Measurements from ENCODE around the gene LRRTM4. TPM values are rescaled to one million over a fixed set of nuclear protein-coding genes. Genes with fewer than 3 reads are reported as not detected.
"Not testable (repeated sequence)": the region's sequence is repeated elsewhere in the genome, so short reads cannot be mapped to it uniquely, and the experiment has no call there.

Gene LRRTM4
- total RNA-seq, 2 experiments from 2014 or later, result not detected

DNA sequence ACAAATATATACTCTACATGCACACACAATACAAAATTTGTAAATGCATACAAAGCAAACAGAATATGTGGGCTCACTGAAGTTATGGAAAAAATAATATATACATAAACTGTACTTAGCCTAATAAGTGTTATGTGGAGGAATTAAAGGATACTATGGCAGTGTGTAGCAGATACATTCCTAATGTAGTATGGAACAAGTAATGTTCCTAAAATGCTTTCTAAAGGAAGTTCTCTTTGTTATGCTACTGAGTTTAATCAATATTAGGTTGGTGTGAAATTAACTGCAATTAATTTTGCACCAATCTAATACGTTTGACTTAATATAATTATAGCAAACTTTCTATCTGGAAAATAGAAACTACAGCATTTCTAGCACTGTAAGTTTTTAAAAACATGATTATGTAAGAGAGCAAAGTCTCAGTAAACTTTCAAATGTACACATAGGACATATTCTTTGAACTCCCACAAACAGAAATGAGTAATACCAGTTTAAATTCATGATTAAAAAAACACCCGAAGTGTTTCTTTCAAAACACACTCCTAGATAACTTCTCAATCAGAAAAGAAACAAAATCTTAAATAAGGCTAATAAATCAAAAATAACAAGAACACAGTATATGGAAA, 331.3 kb downstream of the LRRTM4 start:
- DNase-seq, result no peak
- no peak overlapping the region for H3K4me3 Mint-ChIP-seq
- intact Hi-C loops (cut with micrococcal nuclease), result no loop called here
- H3K9me3 Mint-ChIP-seq, result peaks cover 17% of the 10 kb centered on the region
- no peaks in the 10 kb centered on the region for H3K27me3 Mint-ChIP-seq
- no peak overlapping the region for H3K27ac Mint-ChIP-seq
- CTCF ChIA-PET, result no interaction called here
- POLR2A ChIA-PET, result no interaction called here
- no peaks in the 10 kb centered on the region for H3K36me3 Mint-ChIP-seq
- no peaks in the 10 kb centered on the region for H3K4me1 Mint-ChIP-seq (ENCODE audit: low read depth)

DNA sequence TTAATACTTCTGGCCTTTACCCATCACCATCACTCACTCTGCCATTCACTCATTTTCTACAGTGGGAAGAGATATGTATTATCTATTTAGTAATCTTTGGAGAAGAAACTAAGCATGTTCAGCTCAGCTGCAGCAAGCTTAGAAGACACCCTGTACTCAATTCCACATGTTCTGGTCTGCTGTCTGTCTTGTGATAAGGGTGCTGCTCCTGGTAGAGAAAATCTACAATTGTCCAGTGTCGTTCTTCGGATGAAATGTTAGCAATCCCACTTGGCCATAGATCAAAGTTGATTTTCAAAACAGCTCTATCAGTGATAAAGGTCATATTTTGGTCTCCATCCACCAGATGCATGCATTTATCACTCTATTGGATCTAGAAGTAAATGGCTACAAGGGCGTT, 337.1 kb downstream of the LRRTM4 start:
- no peaks in the 10 kb centered on the region for H3K36me3 Mint-ChIP-seq
- H3K27me3 Mint-ChIP-seq, result no peaks in the 10 kb centered on the region
- H3K4me3 Mint-ChIP-seq, result no peak overlapping the region
- no peak overlapping the region for H3K27ac Mint-ChIP-seq
- DNase-seq, result no peak
- ChIA-PET POLR2A (no interaction called here), CTCF (no interaction called here)
- H3K9me3 Mint-ChIP-seq, result peaks cover 44% of the 10 kb centered on the region
- intact Hi-C loops (cut with micrococcal nuclease), result no loop called here
- no peaks in the 10 kb centered on the region for H3K4me1 Mint-ChIP-seq (ENCODE audit: low read depth)

DNA sequence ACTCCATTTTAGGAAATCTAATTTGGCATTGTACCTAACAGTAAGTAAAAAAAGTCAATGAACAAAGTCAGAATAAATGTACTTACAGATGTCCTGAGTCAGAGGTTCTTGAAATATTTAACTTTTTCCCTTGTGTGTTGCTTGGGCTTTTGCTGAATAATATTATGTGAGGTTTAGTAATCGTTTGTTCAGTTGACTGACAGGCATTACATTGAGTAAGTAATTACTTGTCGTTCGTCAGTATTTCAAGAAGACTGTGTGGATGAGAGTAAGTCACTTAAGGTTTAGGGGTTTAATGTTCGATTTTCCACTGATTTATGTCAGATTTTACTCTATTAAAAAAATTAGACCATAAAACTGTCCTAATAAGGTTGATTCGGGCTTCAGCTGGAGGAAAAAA, 342.9 kb downstream of the LRRTM4 start:
- Mint-ChIP-seq H3K4me3 (no peak overlapping the region), H3K27me3 (no peaks in the 10 kb centered on the region), H3K27ac (no peak overlapping the region), H3K9me3 (peaks cover 40% of the 10 kb centered on the region), H3K36me3 (no peaks in the 10 kb centered on the region), H3K4me1 (ENCODE audit: low read depth) (no peaks in the 10 kb centered on the region)
- ChIA-PET POLR2A (no interaction called here), CTCF (no interaction called here)
- no peak for DNase-seq
- intact Hi-C loops (cut with micrococcal nuclease), result no loop called here

DNA sequence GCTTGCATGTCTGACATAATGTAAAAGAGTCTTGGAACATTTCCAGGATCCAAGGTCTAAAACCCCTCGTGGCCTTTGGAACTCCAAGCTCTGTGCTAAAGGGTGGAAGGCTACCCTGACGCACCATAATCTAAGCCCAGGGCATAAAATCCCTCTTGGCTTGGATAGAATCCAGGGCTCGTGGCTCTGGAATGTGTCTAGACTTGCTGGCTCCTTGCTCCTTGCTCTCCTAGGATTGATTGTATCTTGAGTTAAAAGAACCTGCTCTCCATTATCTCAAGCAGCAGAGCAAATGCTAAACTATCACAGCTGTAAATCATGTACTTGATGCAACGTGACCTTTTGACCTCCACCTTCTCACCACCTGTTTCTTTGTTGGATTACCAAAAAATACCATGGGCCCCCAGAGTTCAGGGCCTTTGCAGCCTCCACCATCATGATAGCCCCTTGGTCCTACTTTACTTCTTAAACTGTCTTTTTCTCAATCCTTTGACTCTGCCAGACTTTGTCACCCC, 346.9 kb downstream of the LRRTM4 start:
- H3K27me3 Mint-ChIP-seq; CTCF ChIA-PET; H3K36me3 Mint-ChIP-seq; H3K27ac Mint-ChIP-seq; DNase-seq; intact Hi-C loops (cut with micrococcal nuclease); H3K4me3 Mint-ChIP-seq; H3K4me1 Mint-ChIP-seq (ENCODE audit: low read depth); POLR2A ChIA-PET: not testable (repeated sequence)
- peaks cover 25% of the 10 kb centered on the region for H3K9me3 Mint-ChIP-seq

DNA sequence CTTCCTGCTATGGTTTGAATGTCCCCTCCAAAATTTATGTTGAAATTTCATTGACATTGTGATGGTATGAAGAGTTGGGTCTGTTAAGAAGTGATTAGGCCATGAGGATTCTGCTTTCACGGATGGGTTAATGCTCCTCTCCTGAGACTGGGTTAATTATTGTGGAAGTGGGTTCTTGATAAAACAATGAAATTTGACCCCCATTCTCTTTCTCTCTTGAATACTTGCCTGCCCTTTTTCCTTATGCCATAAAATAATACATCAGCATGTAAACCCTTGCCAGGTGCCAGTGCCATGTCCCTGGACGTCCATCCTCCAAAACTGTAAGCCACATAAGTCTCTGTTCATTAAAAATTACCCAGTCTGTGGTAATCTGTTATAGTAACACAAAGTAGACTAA, 352.8 kb downstream of the LRRTM4 start:
- Mint-ChIP-seq H3K27ac (no peak overlapping the region), H3K9me3 (peaks cover 49% of the 10 kb centered on the region), H3K4me3 (no peak overlapping the region), H3K36me3 (no peaks in the 10 kb centered on the region), H3K4me1 (ENCODE audit: low read depth) (no peaks in the 10 kb centered on the region), H3K27me3 (no peaks in the 10 kb centered on the region)
- intact Hi-C loops (cut with micrococcal nuclease), result no loop called here
- POLR2A ChIA-PET, result no interaction called here
- CTCF ChIA-PET, result no interaction called here
- no peak for DNase-seq

DNA sequence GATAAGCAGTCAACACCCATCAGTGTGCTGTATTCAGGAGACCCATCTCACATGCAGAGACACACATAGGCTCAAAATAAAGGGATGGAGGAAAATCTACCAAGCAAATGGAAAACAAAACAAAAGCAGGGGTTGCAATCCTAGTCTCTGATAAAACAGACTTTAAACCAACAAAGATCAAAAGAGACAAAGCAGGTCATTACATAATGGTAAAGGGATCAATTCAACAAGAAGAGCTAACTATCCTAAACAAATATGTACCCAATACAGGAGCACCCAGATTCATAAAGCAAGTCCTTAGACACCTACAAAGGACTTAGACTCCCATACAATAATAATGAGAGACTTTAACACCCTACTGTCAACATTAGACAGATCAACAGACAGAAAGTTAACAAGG, 358.2 kb downstream of the LRRTM4 start:
- H3K27ac Mint-ChIP-seq; CTCF ChIA-PET; H3K4me1 Mint-ChIP-seq (ENCODE audit: low read depth); POLR2A ChIA-PET; H3K36me3 Mint-ChIP-seq; DNase-seq; H3K27me3 Mint-ChIP-seq; H3K4me3 Mint-ChIP-seq; intact Hi-C loops (cut with micrococcal nuclease): not testable (repeated sequence)
- H3K9me3 Mint-ChIP-seq, result peaks cover 48% of the 10 kb centered on the region

DNA sequence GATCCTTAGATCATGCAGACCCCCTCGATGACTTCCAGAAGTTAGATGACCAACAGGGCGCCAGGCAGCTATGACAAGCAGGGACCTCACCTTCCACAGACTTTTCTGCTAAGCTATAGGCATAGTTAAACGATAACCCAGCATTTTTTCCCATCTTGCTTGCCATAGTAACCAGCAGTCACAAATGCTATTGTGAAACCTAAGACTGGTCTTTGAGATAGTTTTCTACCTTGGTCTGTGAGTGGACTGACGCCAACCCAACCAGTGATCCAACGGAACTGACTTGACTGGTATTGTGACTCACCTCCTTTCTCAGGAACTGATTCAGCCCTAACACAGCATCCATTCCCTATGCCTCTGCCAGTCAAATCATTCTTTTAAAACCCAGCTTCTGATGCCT, 361.2 kb downstream of the LRRTM4 start:
- no peaks in the 10 kb centered on the region for H3K27me3 Mint-ChIP-seq
- no peak for DNase-seq
- peaks cover 35% of the 10 kb centered on the region for H3K9me3 Mint-ChIP-seq
- H3K4me1 Mint-ChIP-seq (ENCODE audit: low read depth), result no peaks in the 10 kb centered on the region
- ChIA-PET POLR2A (no interaction called here), CTCF (interaction anchor here (0.6 kb wide), 1 partner anchor 1305 kb away, joined by 6 read pairs; no protein-coding TSS in a partner anchor)
- intact Hi-C loops (cut with micrococcal nuclease), result no loop called here
- H3K27ac Mint-ChIP-seq, result no peak overlapping the region
- no peaks in the 10 kb centered on the region for H3K36me3 Mint-ChIP-seq
- no peak overlapping the region for H3K4me3 Mint-ChIP-seq

DNA sequence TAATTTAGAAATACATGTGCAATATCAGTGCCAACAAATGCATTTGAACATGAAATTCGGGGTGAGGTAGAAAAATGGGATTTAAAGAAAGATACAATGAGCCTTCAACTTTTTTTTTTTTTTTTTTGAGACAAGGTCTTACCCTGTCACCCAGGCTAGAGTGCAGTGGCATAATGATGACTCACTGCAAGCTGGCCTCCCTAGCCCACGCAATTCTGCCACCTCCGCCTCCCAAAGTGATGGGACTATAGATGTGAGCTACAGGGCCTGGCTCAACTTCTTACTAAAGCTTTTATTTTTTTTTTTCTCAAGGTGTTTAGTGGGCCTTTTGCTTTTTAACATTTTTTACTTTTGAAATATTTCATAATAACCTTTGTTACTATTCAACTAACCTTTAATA, 365.6 kb downstream of the LRRTM4 start:
- intact Hi-C loops (cut with micrococcal nuclease), result no loop called here
- H3K9me3 Mint-ChIP-seq, result peaks cover 14% of the 10 kb centered on the region
- POLR2A ChIA-PET, result no interaction called here

DNA sequence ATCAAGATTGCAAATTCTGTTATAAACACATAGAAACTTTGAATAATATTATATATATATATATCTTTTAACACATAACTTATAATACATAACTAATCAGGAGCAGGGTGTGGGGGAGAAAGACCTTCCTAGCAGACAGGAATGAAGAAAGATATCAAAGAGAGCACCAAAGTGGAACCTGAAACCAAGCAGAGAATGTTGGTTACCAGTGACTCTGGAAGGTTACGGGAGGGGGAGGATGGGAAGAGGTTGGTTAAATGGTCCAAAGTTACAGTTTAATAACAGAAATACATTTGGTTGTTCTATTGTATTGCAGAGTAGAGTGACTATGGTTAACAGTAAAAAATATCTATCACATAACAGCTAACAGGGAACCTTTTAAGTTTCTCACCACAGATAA, 366.7 kb downstream of the LRRTM4 start:
- POLR2A ChIA-PET, result no interaction called here
- Mint-ChIP-seq H3K27ac (no peak overlapping the region), H3K4me1 (ENCODE audit: low read depth) (no peaks in the 10 kb centered on the region), H3K27me3 (no peaks in the 10 kb centered on the region), H3K4me3 (no peak overlapping the region), H3K9me3 (peaks cover 19% of the 10 kb centered on the region), H3K36me3 (no peaks in the 10 kb centered on the region)
- no peak for DNase-seq
- CTCF ChIA-PET, result no interaction called here
- intact Hi-C loops (cut with micrococcal nuclease), result no loop called here

More for the DNA sequence above, 365.6 kb downstream of the LRRTM4 start:
- Mint-ChIP-seq H3K4me1 (ENCODE audit: low read depth) (no peaks in the 10 kb centered on the region), H3K27me3 (no peaks in the 10 kb centered on the region), H3K27ac (no peak overlapping the region), H3K36me3 (no peaks in the 10 kb centered on the region), H3K4me3 (no peak overlapping the region)
- CTCF ChIA-PET, result no interaction called here
- no peak for DNase-seq

DNA sequence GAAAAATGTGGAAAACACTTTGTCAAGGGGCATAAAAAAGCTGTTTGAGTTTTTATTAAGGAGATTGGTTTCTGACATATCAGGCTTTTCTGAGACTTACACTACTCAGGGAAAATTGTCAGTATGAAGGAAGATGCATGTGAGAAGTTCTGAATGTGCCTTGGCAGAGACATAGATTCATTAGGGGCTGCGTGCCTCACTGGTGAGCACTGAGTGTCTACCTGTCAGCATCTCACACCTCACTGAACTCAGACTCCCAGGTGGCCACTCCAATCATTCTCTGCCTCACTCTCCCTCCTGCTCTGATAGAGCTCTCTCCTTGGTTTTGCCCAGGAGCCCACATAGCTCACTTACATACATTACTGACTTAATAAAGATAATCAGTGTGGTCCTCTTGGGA, 372.6 kb downstream of the LRRTM4 start:
- intact Hi-C loops (cut with micrococcal nuclease), result no loop called here
- Mint-ChIP-seq H3K27me3 (no peaks in the 10 kb centered on the region), H3K9me3 (peaks cover 27% of the 10 kb centered on the region), H3K27ac (no peak overlapping the region), H3K4me1 (ENCODE audit: low read depth) (no peaks in the 10 kb centered on the region), H3K4me3 (no peak overlapping the region), H3K36me3 (no peaks in the 10 kb centered on the region)
- ChIA-PET CTCF (no interaction called here), POLR2A (no interaction called here)
- DNase-seq, result no peak

DNA sequence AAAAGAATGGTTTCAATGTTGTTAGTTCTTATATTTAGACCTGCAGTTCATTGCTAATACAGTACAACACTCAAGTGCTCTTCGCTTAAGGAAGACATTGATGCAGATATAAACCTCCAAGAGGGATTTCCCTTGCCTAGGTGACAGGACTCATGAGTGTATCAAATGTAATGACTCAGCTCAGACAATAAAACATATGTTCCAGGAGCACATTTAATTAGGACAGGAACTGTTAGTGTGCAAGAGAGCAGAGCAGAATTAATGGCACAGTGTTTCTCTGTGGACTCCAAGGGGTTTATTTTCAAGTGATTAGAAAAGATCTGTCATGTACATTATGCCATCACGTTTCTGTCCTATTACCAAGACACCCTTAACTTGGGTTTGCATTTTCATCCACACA, 375.0 kb downstream of the LRRTM4 start:
- H3K36me3 Mint-ChIP-seq, result no peaks in the 10 kb centered on the region
- H3K9me3 Mint-ChIP-seq, result peaks cover 23% of the 10 kb centered on the region
- no peaks in the 10 kb centered on the region for H3K4me1 Mint-ChIP-seq (ENCODE audit: low read depth)
- no peak overlapping the region for H3K4me3 Mint-ChIP-seq
- H3K27me3 Mint-ChIP-seq, result no peaks in the 10 kb centered on the region
- CTCF ChIA-PET, result no interaction called here
- POLR2A ChIA-PET, result no interaction called here
- no peak overlapping the region for H3K27ac Mint-ChIP-seq
- intact Hi-C loops (cut with micrococcal nuclease), result no loop called here
- no peak for DNase-seq

DNA sequence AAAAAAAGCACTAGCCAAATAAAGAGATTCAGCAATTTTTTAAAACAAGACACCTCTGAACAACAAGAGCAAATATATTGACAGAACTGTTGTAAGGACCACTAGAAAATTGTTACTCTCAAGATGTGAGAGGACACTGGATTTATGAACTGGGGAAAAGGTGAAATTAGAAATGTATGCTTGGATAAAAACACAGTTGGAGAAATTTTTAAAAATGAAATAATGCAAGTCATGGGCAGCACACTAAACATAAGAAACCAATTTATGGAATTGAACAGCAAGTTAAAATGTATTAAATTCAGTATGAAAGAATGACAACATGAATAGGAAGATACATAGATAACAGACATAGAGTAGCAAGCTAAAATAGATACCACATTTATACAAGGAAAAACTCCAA, 377.4 kb downstream of the LRRTM4 start:
- Mint-ChIP-seq H3K36me3 (no peaks in the 10 kb centered on the region), H3K9me3 (peaks cover 13% of the 10 kb centered on the region), H3K4me1 (ENCODE audit: low read depth) (no peaks in the 10 kb centered on the region), H3K27ac (no peak overlapping the region), H3K27me3 (no peaks in the 10 kb centered on the region), H3K4me3 (no peak overlapping the region)
- POLR2A ChIA-PET, result no interaction called here
- CTCF ChIA-PET, result interaction anchor here (0.6 kb wide), 1 partner anchor 1239 kb away, joined by 3 read pairs; no protein-coding TSS in a partner anchor
- intact Hi-C loops (cut with micrococcal nuclease), result no loop called here
- no peak for DNase-seq

DNA sequence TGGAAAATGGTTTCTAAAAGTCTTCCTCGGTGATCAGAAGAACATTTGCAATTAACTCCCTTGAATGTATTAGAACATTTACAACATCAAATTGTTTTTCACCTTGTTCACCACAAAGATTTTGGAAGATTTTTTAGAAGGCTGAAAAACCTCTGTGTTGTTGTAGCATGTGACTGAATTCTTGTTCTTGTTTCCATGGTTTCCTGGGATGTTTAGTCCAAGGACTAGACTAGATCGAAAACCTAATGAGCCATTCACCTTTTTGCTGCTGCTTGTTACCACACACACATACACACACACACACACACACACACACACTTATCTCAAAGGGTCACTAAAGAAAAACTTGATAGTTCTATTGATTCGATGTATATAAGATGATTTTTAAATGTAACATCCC, 380.0 kb downstream of the LRRTM4 start:
- Mint-ChIP-seq H3K36me3 (no peaks in the 10 kb centered on the region), H3K4me1 (ENCODE audit: low read depth) (no peaks in the 10 kb centered on the region), H3K4me3 (no peak overlapping the region), H3K27me3 (no peaks in the 10 kb centered on the region), H3K9me3 (peaks cover 15% of the 10 kb centered on the region), H3K27ac (no peak overlapping the region)
- intact Hi-C loops (cut with micrococcal nuclease), result no loop called here
- DNase-seq, result no peak
- CTCF ChIA-PET, result no interaction called here
- POLR2A ChIA-PET, result no interaction called here

Measured in activated CD4-positive, alpha-beta memory T cell treated with anti-CD3 and anti-CD28 coated beads for 36 hours (primary cell).